GM19043 (cell line): ENCODE results near the gene RLN3.

ENCODE experiments used
- ATAC-seq: cut with Tn5 transposase; IDR thresholded peaks from one replicate; pipeline ENCODE4 v1.9.1; 2021; ENCODE audit warnings: low read depth; ENCODE audit not compliant: unreplicated experiment

RLN3 gene

DNA sequence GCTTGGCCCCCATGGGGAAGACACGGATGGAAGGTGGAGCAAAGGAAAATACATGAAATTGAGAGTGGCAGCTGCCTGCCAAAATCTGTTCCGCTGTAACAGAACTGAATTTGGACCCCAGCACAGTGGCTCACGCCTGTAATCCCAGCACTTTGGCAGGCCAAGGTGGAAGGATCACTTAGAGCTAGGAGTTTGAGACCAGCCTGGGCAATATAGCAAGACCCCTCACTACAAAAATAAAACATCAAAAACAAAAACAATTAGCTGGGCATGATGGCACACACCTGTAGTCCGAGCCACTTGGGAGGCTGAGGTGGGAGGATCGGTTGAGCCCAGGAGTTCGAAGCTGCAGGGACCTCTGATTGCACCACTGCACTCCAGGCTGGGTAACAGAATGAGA is 24.5 kb downstream of the RLN3 start:
- ATAC-seq = no peak

DNA sequence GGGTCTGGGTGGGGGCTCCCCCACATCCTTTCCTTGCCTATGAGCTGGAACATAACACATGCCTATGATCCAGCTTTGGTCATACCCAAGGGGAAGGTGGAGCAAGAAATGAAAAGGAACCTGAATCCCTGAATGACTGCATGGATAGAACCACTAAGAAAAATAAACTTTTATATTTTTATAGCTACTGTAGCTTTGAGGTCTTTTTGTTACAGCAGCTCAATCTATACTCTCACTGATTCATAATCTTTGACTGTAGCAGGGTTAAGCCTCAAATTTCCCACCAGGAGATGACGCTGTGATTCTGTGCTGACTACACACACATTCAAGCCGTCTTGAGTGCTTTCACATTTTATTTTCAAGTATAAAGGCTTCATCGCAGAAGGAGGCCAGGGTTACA is 25.1 kb downstream of the RLN3 start:
- ATAC-seq = no peak

DNA sequence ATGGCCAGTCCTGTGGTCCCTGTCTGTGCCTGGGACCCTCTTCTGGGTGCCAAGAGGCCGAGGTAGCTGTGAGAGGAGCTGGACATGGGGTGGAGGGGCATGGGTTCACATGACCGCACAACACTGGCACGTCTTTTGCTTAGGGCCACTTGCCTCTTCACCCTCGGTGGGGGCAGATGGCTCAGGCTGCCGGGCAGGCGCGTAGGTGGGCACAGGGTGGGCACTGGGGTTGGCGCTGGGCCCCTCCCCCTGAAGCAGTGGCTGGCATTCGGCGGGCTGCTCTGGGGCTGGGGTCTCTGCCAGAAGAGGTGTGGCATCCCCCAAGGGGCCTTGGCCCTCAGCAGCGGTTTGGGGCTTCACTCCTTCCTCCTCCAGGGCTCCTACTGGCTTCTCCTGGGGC is 25.6 kb downstream of the RLN3 start:
- ATAC-seq = no peak

DNA sequence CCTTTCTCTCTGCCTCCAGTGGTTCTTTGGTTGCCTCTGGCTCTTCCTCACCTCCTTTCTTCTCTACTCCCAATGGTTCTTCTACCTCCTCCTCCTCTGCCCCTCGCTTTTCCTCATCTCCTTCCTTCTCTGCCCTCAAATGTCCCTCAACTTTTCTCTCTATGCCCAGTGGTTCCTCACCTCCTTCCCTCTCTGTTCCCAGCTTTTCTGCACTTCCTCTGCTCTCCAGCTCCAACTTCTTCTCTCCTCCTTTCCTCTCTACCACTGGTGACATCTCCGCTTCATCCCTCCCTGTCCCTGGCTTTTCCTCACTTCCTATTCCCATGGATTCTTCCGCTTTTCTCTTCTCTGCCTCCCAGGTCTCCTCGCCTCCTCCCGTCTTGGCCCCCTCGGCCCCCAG is 26.2 kb downstream of the RLN3 start:
- no peak for ATAC-seq

DNA sequence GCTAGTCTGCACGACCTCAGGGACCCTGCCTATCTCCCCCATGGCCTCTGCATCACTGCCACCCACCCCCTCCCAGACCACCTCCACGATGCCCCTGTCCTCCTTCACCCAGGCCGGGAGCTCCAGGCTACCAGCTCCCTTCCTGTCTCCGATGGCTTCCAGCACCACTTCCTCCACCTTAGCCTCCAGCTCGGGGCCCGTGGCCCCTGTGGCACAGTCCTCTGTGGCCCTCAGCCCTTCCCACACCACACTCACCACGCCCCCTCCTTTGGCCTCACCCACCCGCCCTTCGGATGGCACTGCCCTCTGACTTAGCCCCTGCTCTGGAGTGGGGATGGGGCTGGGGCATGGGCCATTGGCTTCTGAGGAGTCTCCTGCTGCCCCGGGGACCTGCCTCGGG is 26.8 kb downstream of the RLN3 start:
- ATAC-seq = no peak

DNA sequence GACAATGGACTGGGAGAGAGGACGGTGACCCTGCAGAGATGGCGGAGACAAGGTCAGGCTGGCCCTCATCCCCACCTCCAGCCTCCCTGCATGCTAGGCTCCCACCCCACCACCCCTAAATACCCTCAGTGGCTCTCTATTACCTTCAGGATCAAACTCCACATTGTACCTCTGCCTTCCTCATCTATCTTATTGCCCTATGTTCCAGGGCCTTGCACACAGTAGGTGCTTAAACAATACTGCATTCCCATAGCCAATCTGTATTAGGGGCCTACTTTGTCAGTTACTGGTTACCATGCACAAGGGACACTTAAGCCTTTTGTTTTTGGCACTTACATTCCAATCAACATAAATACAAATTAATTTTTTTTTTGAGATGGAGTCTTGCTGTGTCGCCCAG is 27.4 kb downstream of the RLN3 start:
- ATAC-seq = no peak

DNA sequence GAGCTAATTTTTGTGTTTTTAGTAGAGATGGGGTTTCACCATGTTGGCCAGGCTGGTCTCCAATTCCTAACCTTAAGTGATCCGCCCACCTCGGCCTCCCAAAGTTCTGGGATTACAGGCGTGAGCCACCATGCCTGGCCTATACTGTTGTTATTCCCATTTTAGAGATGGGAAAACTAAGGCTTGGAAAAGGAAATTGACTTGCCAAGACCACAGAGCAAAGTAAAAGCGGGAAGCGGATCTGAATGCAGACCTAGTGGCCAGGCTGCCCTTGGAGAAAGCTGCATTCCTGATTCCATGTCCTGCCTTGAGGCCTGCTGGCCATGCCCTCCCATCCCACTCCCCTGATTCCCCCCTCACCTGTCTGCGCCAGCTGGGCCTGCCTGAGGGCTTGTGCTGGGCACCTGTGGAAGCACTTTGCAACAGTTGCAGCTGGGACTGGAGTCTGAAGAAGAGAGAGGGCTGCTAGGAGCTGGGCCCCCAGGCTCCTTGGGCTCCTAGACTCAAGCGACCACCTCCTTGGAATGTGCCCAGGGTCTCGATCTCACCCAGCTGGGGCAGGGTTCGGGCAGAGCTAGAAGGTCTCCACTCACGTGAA is 28.2 kb downstream of the RLN3 start:
- no peak for ATAC-seq

DNA sequence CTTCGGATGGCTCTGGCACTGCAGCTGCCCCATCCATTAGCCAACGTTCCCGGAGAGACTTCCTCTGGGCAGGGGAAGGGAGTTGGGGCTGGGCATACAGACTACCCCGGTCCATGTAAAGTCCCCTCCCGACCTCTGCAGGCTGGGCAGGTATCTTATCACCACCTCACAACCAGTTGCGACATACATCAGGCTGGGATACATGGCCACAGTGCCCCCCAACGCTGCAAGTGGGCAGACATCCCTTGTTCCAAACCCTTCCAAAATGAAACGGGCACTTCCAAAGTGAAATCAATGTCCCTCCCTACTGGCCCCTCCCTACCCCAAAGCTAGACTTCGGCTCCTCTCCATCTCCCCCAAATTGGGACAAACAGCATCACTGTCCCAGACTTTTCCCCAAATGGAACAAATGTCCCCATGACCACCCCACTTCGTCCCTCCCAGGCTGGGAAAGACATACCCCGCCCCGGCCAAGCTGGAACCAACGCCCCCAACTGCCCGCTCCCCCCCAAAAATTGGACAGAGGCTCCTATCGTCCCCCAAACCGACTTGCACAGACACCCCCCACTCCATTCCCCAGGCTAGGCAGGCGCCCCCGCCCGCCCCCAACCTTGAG is 28.9 kb downstream of the RLN3 start:
- no peak for ATAC-seq

DNA sequence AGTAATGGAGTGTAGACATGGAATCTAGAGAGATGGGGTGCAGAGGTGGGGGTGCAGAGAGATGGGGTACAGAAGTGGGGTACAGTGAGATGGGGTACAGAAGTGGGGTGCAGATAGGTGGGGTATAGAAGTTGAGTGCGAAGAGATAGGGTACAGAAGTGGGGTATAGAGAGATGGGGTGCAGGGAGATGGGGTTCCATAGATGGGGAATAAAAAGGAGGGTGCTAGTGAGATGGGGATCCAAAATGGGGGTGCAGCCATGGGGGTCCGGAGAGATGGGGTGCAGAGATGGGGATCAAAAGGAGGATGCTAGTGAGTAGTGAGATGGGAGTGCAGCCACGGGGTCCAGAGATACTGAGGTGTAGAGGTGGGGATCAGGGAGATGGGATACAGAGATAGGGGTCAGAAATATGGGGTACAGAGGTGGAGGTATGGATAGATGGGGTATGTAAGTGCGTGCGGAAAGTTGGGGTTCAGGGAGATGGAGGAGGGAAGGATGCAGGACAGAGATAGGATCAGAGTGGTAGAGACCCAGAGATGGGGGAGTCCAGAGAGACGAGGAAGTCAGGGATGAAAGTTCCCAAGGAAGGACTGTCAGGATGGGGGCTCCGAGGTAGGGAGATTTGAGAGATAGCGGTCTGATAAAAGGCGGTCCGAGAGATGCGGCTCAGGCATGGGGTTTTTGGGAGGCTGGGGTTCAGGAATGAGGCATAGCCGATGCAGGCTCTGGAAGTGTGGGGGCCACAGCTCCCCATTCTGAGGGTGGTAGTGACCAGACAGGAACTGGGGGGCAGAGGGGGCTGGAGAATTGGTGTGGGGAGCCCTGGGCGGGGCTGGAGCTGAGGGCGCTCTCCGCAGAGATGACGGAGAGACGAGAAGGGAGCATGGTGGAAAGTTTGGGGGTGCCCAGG is 30.5 kb downstream of the RLN3 start:
- no peak for ATAC-seq

DNA sequence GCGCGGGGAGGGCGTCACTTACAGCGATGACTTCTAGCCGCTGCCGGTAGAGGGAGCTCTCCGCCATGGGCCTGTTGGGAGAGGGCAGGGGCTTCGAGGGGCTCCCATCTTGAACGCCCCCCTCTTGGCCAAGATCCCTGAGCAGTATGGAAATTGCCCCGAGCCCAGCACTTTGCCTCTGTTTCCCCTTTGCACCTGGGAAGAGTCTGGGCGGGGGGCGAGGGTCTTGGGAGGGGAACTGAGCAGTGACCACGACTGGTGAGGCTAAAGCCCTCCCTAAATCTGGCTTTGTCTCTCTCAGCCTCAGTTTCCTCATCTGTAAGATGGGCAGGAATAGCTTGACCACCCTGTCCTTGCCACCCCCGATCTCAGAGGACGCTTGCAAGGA is 31.1 kb downstream of the RLN3 start:
- ATAC-seq = no peak

DNA sequence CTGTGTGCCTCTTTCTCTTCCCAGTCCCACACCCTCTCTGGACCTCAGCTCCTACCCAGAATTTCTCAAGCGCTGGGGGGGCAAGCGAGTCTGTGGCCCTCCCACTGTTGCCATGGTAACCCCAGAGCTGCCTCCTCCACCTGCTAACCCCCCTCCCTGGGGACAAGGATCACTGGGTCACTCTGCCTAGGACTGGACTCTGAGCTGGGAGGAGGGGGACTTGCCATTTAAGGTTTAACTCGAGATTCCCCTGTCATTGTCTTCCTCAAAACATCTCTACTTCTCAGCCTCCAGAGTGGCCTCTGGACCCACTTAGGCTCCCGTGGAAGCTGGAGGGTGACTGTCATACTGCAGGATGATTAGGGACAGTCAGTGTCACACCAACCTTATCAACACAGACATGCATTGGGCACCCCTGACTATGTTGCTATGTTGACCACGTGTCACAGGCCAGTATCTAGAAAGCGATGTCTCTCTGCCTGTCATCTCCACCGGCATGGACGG is 31.8 kb downstream of the RLN3 start:
- ATAC-seq = no peak

DNA sequence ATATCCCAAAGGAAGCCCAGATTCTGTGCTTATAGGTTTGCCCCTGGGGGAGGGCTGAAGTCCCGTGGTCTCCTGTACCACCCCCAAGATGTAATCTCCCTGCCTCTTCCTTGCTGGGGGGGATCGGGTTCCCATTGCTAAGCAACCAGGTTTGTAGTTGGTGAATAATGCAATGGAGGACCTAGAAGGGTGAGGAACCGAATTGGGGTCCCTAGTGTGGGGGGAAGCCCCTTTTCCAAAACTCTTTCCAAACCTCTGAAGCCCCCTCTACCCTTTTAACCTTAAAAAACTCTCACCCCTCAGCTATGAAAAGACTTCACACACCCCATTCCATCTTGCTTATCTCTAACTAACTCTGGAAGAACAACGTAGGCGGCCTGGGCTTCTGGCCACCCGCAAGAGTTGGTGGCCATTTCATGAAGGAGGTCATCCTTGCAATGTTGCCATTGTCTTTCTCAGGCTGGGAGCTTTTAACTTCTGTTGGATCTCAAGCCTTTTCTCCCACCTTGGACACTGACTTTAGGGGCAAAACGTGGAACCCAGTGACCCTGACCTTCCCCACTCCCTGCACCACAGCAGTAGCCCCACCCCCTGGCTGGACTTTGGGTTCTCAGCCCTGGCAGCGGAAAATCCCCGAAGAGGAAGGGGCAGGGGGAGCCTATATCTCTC is 33.3 kb downstream of the RLN3 start:
- no peak for ATAC-seq

DNA sequence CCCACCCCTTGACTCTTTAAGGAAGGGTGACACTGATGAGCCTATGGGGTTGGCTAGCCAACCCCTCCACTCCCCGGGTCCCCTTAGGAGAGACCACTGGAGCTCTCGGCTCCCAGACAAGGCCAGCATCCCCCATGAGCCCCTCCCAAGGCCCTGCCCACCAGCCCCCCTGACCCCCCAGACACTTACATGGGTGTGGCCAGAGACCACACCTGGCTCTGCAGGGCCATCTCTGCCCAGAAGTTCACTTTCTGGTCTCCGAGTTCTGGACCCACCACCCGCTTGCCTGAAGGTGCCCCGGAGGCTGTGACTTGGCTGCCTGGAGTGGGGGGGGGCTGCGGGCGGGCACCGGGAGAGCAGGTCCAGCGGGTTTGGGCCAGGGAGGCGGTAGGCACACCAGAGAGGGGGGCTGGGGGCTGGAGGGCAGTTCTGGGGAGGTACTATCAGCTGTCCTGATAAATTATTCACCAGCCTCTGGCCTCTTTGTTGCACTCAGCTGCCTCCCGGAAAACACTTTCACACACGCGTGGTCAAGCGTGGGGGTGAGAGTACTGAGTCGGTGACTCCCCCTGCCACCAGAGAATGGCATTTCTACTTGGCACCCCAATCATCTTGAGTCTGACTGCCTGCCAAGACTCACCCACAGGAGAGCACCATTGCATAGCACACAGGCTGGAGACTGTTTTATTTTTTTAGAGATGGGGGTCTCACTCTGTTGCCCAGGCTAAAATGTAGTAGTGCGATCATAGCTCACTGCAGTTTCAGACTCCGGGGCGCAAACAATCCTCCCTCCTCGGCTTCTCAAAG is 34.0 kb downstream of the RLN3 start, which contains the start of gene PALM3:
Gene PALM3, minus strand, starts transcription at position 326 of the 807 bp plus-strand sequence. Its CDS starts 96 bp downstream, at position 230.
- no peak for ATAC-seq

DNA sequence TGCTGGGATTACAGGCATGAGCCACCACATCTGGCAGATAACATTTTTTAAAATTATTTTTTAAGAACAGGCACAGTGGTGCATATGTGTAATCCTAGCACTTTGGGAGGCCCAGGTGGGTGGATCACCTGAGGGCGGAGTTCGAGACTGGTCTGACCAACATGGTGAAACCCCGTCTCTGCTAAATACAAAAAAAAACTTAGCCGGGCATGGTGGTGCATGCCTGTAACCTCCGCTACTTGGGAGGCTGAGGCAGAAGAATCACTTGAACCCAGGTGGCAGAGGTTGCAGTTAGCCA is 34.6 kb downstream of the RLN3 start:
- ATAC-seq = no peak

DNA sequence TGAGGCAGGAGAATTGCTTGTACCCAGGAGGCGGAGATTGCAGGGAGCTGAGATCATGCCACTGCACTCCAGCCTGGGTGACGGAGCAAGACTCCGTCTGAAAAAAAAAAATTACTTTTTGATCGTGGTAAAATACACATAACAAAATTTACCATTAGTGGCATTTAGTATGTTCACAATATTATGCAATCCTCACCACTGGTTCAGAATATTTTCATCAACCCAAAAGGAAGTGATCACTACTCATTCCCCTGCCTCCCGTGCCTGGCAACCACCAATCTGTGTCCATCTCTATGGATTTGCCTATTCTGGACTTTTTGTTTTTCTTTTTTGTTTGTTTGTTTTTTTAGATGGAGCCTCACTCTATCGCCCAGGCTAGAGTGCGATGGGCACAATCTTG is 35.2 kb downstream of the RLN3 start:
- ATAC-seq = no peak

DNA sequence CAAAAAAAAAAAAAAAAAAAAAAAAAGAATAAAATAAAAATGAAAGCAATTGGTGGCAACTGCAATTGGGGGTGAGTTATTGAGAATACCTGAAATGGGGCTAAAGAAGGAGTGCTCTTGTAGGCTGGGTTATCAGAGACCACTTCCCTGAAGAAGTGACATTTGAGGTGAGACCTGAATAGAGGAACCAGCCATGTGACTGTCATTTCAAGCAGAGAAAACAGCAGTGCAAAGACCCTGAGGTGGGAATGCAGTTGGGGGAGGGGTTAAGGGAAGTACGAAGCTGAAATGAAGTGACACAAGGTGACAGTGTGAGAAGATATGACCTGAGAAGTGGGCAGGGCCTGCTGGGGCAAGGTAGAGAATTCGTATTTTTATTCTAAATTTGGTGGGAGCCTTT is 38.2 kb downstream of the RLN3 start:
- ATAC-seq = no peak

DNA sequence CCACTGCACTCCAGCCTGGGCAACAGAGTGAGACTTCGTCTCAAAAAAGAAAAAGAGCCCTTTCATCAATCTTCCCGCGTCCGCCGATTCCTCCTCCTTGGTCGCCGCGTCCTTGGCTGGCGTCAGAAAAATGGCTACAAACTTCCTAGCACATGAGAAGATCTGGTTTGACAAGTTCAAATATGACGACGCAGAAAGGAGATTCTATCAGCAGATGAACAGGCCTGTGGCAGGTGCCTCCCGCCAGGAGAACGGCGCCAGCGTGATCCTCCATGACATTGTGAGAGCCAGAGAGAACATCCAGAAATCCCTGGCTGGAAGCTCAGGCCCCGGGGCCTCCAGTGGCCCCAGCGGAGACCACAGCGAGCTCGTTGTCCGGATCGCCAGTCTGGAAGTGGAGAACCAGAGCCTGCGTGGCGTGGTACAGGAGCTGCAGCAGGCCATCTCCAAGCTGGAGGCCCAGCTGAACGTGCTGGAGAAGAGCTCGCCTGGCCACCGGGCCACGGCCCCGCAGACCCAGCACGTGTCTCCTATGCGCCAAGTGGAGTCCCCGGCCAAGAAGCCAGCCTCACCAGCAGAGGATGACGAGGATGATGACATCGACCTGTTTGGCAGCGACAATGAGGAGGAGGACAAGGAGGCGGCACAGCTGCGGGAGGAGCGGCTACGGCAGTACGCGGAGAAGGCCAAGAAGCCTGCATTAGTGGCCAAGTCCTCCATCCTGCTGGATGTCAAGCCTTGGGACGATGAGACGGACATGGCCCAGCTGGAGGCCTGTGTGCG is 42.5 kb downstream of the RLN3 start:
- no peak for ATAC-seq

DNA sequence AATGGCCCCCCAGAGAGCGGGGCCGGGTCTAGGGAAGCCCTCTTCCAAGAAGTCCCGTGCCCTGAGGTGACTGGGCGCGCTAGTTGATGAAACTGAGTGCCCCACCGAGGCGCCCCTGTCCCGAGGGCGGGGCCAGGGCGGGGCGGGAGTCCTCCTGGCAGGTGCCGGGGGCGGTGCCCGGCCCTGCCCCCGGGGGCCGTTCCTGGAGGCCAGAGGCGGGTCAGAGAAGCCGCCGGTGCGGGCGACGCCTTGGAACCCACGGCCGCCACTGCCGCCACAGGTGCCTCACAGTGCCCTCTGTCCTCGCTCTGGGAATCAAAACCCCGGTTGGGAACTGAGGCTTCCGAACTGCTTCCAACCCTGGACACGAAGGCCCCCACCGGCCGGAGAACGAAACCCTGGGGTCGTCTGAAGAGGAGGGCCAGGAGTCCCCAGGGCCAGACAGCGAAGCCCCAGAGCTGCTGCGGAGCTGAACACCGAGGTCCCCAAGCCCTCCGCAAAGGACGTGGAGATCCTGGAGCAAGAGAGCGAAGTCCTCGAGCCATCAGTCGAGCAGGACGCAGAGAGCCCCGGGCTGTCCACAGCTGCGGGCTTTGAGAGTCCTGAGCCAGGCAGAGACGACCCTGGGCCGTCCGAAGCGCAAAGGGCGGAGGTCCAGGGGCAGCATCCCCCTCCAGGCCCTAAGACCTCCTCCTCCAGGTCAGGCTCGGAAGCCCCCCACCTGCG is 44.8 kb downstream of the RLN3 start, which contains the start of gene MISP3:
Gene MISP3, plus strand, starts transcription at position 252 of the 726 bp plus-strand sequence. CDS start 524 bp downstream, outside the sequence.
- ATAC-seq = no peak
